OCI-LY1 (cell line): ENCODE results near the gene CCNE1.
A peak's percentile ranks its signal among the peaks of the same experiment; 100 is the strongest.

Experiments
- H2AFZ ChIP-seq: fragments of 200-600 bp; sonication (generic), shearing (Covaris generic); 2 replicates; pipeline ENCODE4 v1.6.0; 2014; ENCODE audit warnings: antibody characterized with exemption, mild to moderate bottlenecking, low read length
- H3F3A ChIP-seq: fragments of 200-600 bp; sonication (generic), shearing (Covaris generic); 2 replicates; pipeline ENCODE4 v1.6.0; 2014; ENCODE audit warnings: mild to moderate bottlenecking, antibody characterized with exemption, low read length, moderate library complexity; ENCODE audit not compliant: insufficient read depth
- H3K27ac ChIP-seq: fragments of 200-600 bp; sonication (generic); 2 replicates; pipeline ENCODE4 v1.5.1; 2014; ENCODE audit warnings: low read length, mixed run types, mild to moderate bottlenecking, low read depth; ENCODE audit not compliant: poor library complexity, severe bottlenecking
- H3K27me3 ChIP-seq: fragments of 200-600 bp; sonication (generic); 2 replicates; pipeline ENCODE4 v1.6.0; 2014; ENCODE audit warnings: antibody characterized with exemption, mild to moderate bottlenecking, low read length, moderate library complexity; ENCODE audit not compliant: insufficient read depth
- H3K36me3 ChIP-seq: fragments of 200-600 bp; sonication (generic); 2 replicates; pipeline ENCODE4 v1.6.1; 2014; ENCODE audit warnings: mild to moderate bottlenecking, antibody characterized with exemption, low read length, moderate library complexity, mixed read lengths; ENCODE audit not compliant: insufficient read depth
- H3K4me1 ChIP-seq: fragments of 200-600 bp; sonication (generic); 2 replicates; pipeline ENCODE4 v1.5.1; 2014; ENCODE audit warnings: mild to moderate bottlenecking, low read length, moderate library complexity; ENCODE audit not compliant: insufficient read depth, severe bottlenecking
- H3K4me2 ChIP-seq: fragments of 200-600 bp; sonication (generic), shearing (Covaris generic); 2 replicates; pipeline ENCODE4 v1.6.1; 2014; ENCODE audit warnings: low read length
- H3K4me3 ChIP-seq: fragments of 200-600 bp; sonication (generic); 2 replicates; pipeline ENCODE4 v1.5.1; 2014; ENCODE audit warnings: low read length, low read depth, mild to moderate bottlenecking, mixed read lengths; ENCODE audit not compliant: poor library complexity, severe bottlenecking
- H3K79me2 ChIP-seq: fragments of 200-600 bp; shearing (Covaris generic); 2 replicates; pipeline ENCODE4 v1.6.1; 2016; ENCODE audit warnings: mixed run types, low read length, mixed read lengths; ENCODE audit not compliant: insufficient read depth
- H3K9ac ChIP-seq: fragments of 200-600 bp; sonication (generic), shearing (Covaris generic); 2 replicates; pipeline ENCODE4 v1.6.1; 2014; ENCODE audit warnings: mild to moderate bottlenecking, low read length, mixed read lengths
- H3K9me2 ChIP-seq: fragments of 200-600 bp; sonication (generic), shearing (Covaris generic); 2 replicates; pipeline ENCODE4 v1.6.1; 2014; ENCODE audit warnings: low read depth, mild to moderate bottlenecking, low read length, mixed read lengths
- H3K9me3 ChIP-seq: fragments of 200-600 bp; shearing (Covaris generic); 2 replicates; pipeline ENCODE4 v1.6.1; 2014; ENCODE audit warnings: low read length, mixed read lengths
- H4K20me1 ChIP-seq: fragments of 200-600 bp; sonication (generic), shearing (Covaris generic); 2 replicates; pipeline ENCODE4 v1.6.0; 2016; ENCODE audit warnings: mild to moderate bottlenecking, low read length; ENCODE audit not compliant: insufficient read depth
- CTCF ChIP-seq: fragments of 200-600 bp; sonication (generic), shearing (Covaris generic); IDR thresholded peaks from 2 replicates; pipeline ENCODE4 v1.5.1; 2017; ENCODE audit warnings: mild to moderate bottlenecking, antibody characterized with exemption, low read length, moderate library complexity, mixed read lengths
- EZH2 ChIP-seq: fragments of 200-600 bp; sonication (generic), shearing (Covaris generic); IDR thresholded peaks from 2 replicates; pipeline ENCODE4 v1.8.0; 2017; ENCODE audit warnings: borderline replicate concordance, mixed run types, mild to moderate bottlenecking, antibody characterized with exemption, low read length, moderate library complexity, mixed read lengths

The CCNE1 gene

GRCh38 chr19:29834991-29835846 is 23.4 kb downstream of the CCNE1 start:
- H4K20me1 ChIP-seq = no peaks in the 10 kb centered on the region
- no peaks in the 10 kb centered on the region; the same call in 1 of the 2 replicates for H3K27me3 ChIP-seq
- no peaks in the 10 kb centered on the region for H3K9me2 ChIP-seq
- no peaks in the 10 kb centered on the region for H3F3A ChIP-seq
- H3K4me2 ChIP-seq = no peak overlapping the region
- H2AFZ ChIP-seq = no peak overlapping the region
- no peak overlapping the region for H3K9ac ChIP-seq
- peaks cover 7% of the 10 kb centered on the region for H3K4me1 ChIP-seq
- no peak overlapping the region for H3K4me3 ChIP-seq
- no peaks in the 10 kb centered on the region for H3K9me3 ChIP-seq
- TF ChIP-seq EZH2 (no peak), CTCF (no peak)
- no peaks in the 10 kb centered on the region for H3K79me2 ChIP-seq
- H3K27ac ChIP-seq = no peak overlapping the region
- no peaks in the 10 kb centered on the region for H3K36me3 ChIP-seq

- TF ChIP-seq EZH2 = no peak
- TF ChIP-seq CTCF = no peak
- no peaks in the 10 kb centered on the region; the same call in 1 of the 2 replicates for H3K27me3 ChIP-seq
- H3K9me2 ChIP-seq = no peaks in the 10 kb centered on the region
- H3K4me1 ChIP-seq = peaks cover 7% of the 10 kb centered on the region
- H4K20me1 ChIP-seq = no peaks in the 10 kb centered on the region
- no peak overlapping the region for H2AFZ ChIP-seq
- no peaks in the 10 kb centered on the region for H3K36me3 ChIP-seq
- no peaks in the 10 kb centered on the region for H3K9me3 ChIP-seq
- no peak overlapping the region for H3K4me3 ChIP-seq
- no peak overlapping the region for H3K4me2 ChIP-seq
- H3K79me2 ChIP-seq = no peaks in the 10 kb centered on the region
- H3K9ac ChIP-seq = no peak overlapping the region
- H3F3A ChIP-seq = no peaks in the 10 kb centered on the region
- no peak overlapping the region for H3K27ac ChIP-seq
Observed at GRCh38 chr19:29836409-29836825, 24.6 kb downstream of the CCNE1 start.

- H2AFZ ChIP-seq = no peak overlapping the region
- no peak overlapping the region for H3K27ac ChIP-seq
Observed at GRCh38 chr19:29837448-29837981, 25.7 kb downstream of the CCNE1 start.

More at GRCh38 chr19:29837448-29837981, 25.7 kb downstream of the CCNE1 start:
- no peak for TF ChIP-seq EZH2
- Histone ChIP-seq H3K27me3 (no peaks in the 10 kb centered on the region; the same call in 1 of the 2 replicates), H3F3A (no peaks in the 10 kb centered on the region), H3K36me3 (no peaks in the 10 kb centered on the region), H3K9me3 (no peaks in the 10 kb centered on the region), H3K4me2 (peak overlapping the region; percentile 19; the same call in 1 of the 2 replicates), H3K4me1 (peaks cover 7% of the 10 kb centered on the region), H3K79me2 (no peaks in the 10 kb centered on the region), H4K20me1 (no peaks in the 10 kb centered on the region), H3K9me2 (no peaks in the 10 kb centered on the region), H3K4me3 (no peak overlapping the region), H3K9ac (no peak overlapping the region)
